Prostate gland (tissue), 2 donors: ENCODE measurements around the gene CELA3A. TPM values are rescaled to one million over a fixed set of nuclear protein-coding genes. Genes with fewer than 3 reads are reported as not detected.

Source experiments
- DNase-seq: peaks from one replicate; pipeline ENCODE4 v3.0.0-alpha.2; 2019; ENCODE audit warnings: low spot score
- H3K27ac ChIP-seq, 2 donors: fragments of 200-600 bp; sonication (generic); 2 replicates each; pipeline ENCODE4 v1.5.1; 2017 to 2019
- H3K27me3 ChIP-seq: fragments of 200-600 bp; sonication (generic); replicated peaks from 2 replicates; pipeline ENCODE4 v1.5.1; 2019; ENCODE audit not compliant: insufficient read depth
- H3K36me3 ChIP-seq, 2 donors: fragments of 200-600 bp; sonication (generic); 1 replicate in 1 of 2; 2 replicates in 1 of 2; pipeline versions ENCODE4 v1.5.1 to v1.8.1; 2017 to 2019
- H3K4me1 ChIP-seq: fragments of 200-600 bp; sonication (generic); replicated peaks from 2 replicates; pipeline ENCODE4 v1.5.1; 2019
- H3K4me3 ChIP-seq, 2 donors: fragments of 200-600 bp; sonication (generic); 2 replicates each; pipeline ENCODE4 v1.5.1; 2017 to 2019
- H3K9me3 ChIP-seq: fragments of 200-600 bp; sonication (generic); 2 replicates; pipeline ENCODE4 v1.5.1; 2017
- POLR2A ChIP-seq: fragments of 450-650 bp; IDR thresholded peaks from one replicate; pipeline ENCODE4 v1.6.1; 2016; ENCODE audit warnings: antibody characterized with exemption, mild to moderate bottlenecking
- POLR2AphosphoS5 ChIP-seq: sonication (generic); formaldehyde crosslinking; IDR thresholded peaks from one replicate; pipeline ENCODE4 v1.6.1; 2017; ENCODE audit warnings: antibody characterized with exemption
- WGBS: methylation state at CpG from one replicate; pipeline ENCODE4 v1.1.5; 2018; 5-methylcytosine and 5-hydroxymethylcytosine counted together
- intact Hi-C: fragments of 100-400 bp; cut with DNase I; formaldehyde crosslinking; loops from one replicate; pipeline ENCODE4 v1.14.2; 2022
- total RNA-seq, 2 donors: library from RNA; depleted of rRNA; stranded (reverse); fragments of >200 nt; gene quantifications; one replicate each; pipeline ENCODE4 v1.1.0, GENCODE V29; 2016
- TF ChIP-seq, protein P1 (sequence below), 4 experiments: fragments of 200-600 bp in 2 of 4; fragments of 450-650 bp in 2 of 4; sonication (generic) in 2 of 4; IDR thresholded peaks; 1 replicate in 3 of 4; 2 replicates in 1 of 4; pipeline ENCODE4 v1.5.1; 2016 to 2019; ENCODE audit warnings: antibody characterized with exemption in 4 of 4, mild to moderate bottlenecking in 2 of 4, moderate library complexity in 2 of 4

CELA3A gene
- total RNA-seq, 2 donors from 2014 or later, result not detected

DNA sequence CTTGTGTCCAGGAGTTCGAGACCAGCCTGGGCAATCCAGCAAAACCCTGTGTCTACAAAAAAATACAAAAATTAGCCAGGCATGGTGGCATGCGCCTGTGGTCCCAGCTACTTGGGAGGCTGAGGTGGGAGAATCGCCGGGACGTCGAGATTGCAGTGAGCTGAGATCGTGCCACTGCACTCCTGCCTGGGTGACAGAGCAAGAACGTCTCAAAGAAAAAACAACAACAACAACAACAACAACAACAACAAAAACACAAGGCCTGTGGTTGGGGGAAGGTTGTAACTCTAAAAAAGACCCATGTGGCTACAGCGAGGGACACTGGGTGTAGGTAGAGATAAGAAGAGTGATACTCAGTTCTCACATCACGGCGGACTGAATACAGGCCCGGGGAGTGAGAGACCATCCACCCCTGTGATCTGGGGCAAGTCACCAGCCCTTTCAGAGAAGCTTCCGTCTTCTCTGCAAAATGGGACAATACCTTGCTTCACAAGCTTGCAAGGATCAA is 50.2 kb downstream of the CELA3A start:
- DNase-seq, result no peak
- no peaks in the 10 kb centered on the region for H3K9me3 ChIP-seq
- H3K36me3 ChIP-seq, result no peaks in the 10 kb centered on the region
- H3K4me3 ChIP-seq, result no peak overlapping the region
- TF ChIP-seq POLR2AphosphoS5, result no peak
- no peak for TF ChIP-seq POLR2A
- TF ChIP-seq, protein P1, sequence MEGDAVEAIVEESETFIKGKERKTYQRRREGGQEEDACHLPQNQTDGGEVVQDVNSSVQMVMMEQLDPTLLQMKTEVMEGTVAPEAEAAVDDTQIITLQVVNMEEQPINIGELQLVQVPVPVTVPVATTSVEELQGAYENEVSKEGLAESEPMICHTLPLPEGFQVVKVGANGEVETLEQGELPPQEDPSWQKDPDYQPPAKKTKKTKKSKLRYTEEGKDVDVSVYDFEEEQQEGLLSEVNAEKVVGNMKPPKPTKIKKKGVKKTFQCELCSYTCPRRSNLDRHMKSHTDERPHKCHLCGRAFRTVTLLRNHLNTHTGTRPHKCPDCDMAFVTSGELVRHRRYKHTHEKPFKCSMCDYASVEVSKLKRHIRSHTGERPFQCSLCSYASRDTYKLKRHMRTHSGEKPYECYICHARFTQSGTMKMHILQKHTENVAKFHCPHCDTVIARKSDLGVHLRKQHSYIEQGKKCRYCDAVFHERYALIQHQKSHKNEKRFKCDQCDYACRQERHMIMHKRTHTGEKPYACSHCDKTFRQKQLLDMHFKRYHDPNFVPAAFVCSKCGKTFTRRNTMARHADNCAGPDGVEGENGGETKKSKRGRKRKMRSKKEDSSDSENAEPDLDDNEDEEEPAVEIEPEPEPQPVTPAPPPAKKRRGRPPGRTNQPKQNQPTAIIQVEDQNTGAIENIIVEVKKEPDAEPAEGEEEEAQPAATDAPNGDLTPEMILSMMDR (IDR thresholded peaks at IDR 0.05), result no peak
- H3K27ac ChIP-seq, result no peak overlapping the region
- H3K4me1 ChIP-seq, result peaks cover 8% of the 10 kb centered on the region
- 87% methylated on average over 13 of the region's 13 CpGs for WGBS
- H3K27me3 ChIP-seq, result no peaks in the 10 kb centered on the region
- intact Hi-C loops, result no loop called here

DNA sequence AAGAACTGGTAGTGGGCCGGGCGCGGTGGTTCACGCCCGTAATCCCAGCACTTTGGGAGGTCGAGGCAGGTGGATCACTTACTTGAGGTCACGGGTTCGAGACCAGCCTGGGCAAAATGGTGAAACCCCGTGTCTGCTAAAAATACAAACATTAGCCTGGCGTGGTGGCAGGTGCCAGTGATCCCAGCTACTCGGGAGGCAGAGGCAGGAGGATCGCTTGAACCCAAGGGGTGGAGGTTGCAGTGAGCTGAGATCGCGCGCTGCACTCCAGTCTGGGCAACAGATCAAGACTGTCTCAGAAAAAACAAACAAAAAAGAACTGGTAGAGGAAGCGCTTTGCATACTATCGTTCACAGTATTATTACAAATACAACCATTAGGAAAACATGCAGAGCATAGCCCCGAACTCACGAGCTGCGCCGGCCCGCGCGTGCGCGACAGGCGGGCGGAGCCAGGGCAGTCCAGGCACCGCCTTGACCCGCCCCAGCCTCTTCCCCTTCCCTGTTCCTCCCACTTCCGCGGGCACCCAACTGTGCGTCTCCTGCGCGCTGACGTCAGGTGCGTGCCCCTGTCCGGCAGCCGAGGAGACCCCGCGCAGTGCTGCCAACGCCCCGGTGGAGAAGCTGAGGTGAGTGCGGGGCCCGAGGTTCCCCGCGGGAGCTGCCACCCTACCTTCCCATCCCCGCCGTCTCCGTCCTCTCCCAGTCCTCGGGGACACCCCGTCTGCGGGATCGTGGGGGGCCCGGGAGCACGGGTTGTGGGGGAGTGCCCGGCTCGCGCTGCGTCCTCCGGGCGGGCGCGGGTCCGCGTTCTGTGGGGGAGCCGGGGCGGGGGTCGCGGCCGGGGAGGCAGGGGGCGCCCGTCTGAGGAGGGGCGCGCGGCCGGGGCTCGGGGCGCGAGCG is 50.9 kb downstream of the CELA3A start, which contains the start of gene CDC42:
Gene CDC42, plus strand, starts transcription at position 595 of the 902 bp plus-strand sequence. CDS start 25,770 bp downstream, outside the sequence.
- H3K27me3 ChIP-seq, result no peaks in the 10 kb centered on the region
- DNase-seq, result peak; percentile 97
- peak within 1 kb of the TSS; percentile 94 to 98 for H3K4me3 ChIP-seq
- H3K4me1 ChIP-seq, result peaks cover 12% of the 10 kb centered on the region
- H3K36me3 ChIP-seq, result no peaks in the 10 kb centered on the region
- 13% methylated on average over 79 of the region's 81 CpGs for WGBS
- peak within 1 kb of the TSS; percentile 99 for H3K27ac ChIP-seq
- H3K9me3 ChIP-seq, result no peaks in the 10 kb centered on the region
- peak; percentile 99 for TF ChIP-seq POLR2A
- peak; percentile 98 for TF ChIP-seq POLR2AphosphoS5
- TF ChIP-seq, protein P1 (IDR thresholded peaks at IDR 0.05), result peak in 1 of 4 experiments; percentile 14
- intact Hi-C loops, result no loop called here

DNA sequence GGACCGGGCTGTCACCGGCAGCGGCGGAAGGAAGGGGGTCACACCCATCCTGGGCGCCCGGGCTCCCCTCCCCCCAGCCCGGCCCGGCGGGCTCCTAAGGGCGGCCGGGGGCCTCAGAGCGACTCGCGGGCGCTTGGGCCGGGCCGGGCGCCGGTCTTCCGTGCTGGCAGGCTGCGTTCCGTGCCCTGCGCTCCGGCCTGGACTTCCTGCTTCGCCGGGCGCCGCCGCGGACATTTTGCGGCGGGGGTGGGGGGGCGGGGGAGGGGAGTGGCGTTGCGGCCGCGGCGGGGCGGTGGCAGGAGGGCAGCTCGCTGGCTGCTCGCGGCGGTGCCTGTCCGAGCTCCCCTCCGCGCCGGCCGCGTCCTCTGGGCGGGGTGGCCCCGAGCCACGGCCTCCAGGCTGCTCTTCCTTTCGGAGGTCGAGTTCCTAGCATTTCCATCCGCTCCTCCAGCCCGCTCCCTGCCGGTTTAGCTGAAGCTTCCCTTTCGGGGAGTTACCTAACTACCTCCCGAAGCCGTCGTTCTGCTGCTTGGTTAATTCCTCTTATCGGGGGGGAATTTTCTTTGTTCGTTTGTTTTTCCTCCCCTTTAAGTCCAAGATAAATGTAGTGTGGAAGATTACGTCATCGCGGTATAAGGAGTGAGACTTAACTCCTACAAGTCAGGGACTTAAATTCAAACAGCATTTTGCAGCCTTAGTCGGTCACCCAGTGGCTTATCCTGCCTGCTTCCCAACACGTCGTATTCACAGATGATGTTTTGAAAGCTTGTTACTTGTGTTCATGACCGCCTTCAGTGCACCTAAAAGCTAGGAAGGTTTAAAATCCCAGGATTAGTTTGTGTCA is 51.8 kb downstream of the CELA3A start:
- Histone ChIP-seq H3K4me1 (peaks cover 12% of the 10 kb centered on the region), H3K4me3 (peak overlapping the region; percentile 94 to 98), H3K27me3 (no peaks in the 10 kb centered on the region), H3K27ac (peak overlapping the region; percentile 99), H3K9me3 (no peaks in the 10 kb centered on the region), H3K36me3 (no peaks in the 10 kb centered on the region)
- DNase-seq, result peak; percentile 41
- intact Hi-C loops, result no loop called here
- under 1% methylated on average over 52 of the region's 70 CpGs for WGBS
- TF ChIP-seq, protein P1 (IDR thresholded peaks at IDR 0.05), result no peak
- TF ChIP-seq POLR2A, result peak; percentile 41
- TF ChIP-seq POLR2AphosphoS5, result peak; percentile 36

DNA sequence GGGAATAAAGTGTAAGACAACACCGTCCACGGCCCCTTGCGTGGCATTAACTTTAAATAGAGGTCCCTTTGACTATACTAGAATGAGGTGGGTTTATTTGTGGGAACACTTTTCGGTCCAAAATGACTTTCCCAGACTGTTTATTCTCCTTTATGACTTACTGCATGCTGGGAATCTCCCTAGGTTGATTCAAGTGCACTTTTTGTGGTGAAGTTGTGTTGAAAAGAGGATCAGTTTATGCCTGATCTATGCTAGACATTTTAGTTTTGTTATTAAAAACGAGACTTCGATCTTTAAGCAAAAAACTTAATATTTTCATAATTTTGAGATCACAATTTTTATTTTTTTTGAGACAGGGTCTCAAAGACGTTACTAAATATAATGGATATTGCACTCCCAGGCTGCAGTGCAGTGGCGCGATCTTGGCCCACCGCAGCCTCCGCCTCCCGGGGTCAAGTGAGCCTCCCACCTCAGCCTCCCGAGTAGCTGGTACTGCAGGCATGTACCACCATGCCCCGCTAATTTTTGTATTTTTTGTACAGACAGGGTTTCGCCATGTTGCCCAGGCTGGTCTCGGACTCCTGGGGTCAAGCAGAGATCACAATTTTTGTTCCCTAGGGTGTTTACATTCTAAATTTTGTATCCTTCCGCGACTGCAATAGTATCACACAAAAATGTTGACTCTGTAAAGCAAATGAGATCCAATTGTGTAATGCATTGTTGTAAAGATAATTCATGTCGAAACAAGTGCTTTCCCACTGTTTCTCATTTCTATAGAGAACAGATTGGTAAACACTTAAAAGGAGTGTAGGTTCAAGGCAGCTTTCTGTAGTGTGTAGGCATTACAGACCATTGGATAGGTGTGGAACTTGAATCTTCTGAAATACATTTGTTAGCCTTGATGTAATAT is 52.7 kb downstream of the CELA3A start:
- H3K4me1 ChIP-seq, result peaks cover 12% of the 10 kb centered on the region
- DNase-seq, result no peak
- peak overlapping the region; percentile 94 to 98 for H3K4me3 ChIP-seq

More for the DNA sequence above, 52.7 kb downstream of the CELA3A start:
- Histone ChIP-seq H3K36me3 (no peaks in the 10 kb centered on the region), H3K27me3 (no peaks in the 10 kb centered on the region), H3K27ac (peak overlapping the region; percentile 99), H3K9me3 (no peaks in the 10 kb centered on the region)
- intact Hi-C loops, result no loop called here
- no peak for TF ChIP-seq POLR2A
- TF ChIP-seq, protein P1 (IDR thresholded peaks at IDR 0.05), result no peak
- no peak for TF ChIP-seq POLR2AphosphoS5
- WGBS, result 38% methylated on average over 19 of the region's 19 CpGs
